ENCODE measurements around the gene HAUS8.

DNA sequence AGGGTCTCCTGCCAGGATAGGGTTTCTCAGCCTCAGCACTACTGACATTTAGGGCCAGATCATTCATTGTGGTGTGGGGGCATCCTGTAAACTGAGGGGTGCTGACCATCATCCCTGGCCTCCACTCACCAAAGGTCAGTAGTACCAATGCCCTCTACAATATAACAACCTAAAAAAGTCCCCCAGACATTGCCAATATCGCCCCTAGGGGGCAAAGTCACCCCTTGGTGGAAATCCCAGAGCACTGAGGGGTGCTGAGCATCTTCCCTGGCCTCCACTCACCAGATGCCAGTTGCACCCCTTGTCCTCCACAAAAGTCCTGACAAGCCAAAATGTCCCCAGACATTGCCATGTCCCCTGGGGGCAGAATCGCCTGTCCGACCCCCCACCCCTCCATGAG, 70.3 kb downstream of the HAUS8 start:
- no peak for TF ChIP-seq CTCF (IDR thresholded peaks at IDR 0.05)
- TF ChIP-seq POLR2A (IDR thresholded peaks at IDR 0.05) = no peak
